ENCODE results near the gene NUBP1.
"Not testable (repeated sequence)": the region's sequence is repeated elsewhere in the genome, so short reads cannot be mapped to it uniquely, and the experiment has no call there.

NUBP1 gene

DNA sequence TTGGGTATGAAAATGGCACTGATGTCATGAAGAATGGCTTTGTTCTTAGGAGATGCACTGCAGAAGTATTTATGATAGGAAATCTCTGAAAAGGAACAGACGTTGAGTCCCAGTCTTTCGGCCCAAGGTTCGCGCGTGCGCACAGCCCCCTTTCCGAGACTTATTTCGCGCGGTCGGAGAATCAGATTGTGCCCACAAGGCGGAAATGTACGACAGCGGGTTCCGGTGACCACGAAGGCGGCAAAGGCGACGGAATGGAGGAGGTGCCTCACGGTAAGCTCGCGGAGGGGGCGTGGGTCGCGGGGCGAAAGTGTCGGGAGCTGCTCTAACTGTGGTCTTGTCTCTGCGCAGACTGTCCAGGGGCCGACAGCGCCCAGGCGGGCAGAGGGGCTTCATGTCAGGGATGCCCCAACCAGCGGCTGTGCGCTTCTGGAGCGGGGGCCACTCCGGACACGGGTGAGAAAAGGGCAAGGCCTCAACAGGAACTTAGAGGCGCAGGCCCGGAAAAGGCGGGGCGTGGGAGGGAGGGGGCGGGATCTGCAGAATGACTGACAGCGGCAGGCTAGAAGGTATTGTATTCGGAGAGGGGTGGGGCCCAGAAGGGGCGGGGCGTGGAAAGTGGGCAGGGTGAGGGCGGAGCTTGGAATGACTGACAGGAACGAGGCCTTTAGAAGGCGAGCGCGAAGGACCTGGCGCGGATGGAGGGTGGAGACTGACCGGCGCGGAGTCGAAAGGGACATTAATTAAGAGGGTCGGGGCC lies at the start of gene NUBP1:
TSS of gene NUBP1 (plus strand) at position 233 of the 760 bp plus-strand sequence. CDS start at position 255, 22 bp downstream.
- peak; percentile 95 for DNase-seq (ENCODE audit: low spot score)

DNA sequence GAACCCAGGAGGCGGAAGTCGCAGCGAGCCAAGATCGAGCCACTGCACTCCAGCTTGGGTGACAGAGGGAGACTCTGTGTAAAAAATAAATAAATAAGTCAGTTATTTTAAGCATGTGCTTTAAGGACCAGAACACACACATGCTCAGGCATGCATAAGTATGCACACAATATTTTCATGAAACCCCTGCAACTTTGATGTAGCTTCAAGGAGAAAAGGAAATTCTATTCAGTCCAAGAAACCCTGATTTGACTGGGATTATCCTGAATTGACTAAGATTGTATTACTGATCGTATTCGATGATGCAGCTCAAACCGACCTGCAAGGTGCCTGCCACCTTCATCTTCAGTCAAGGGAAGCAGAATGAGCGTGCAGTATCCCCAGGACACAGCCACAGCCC lies 49.8 kb upstream of the NUBP1 start:
- no peak for DNase-seq (ENCODE audit: low spot score)

DNA sequence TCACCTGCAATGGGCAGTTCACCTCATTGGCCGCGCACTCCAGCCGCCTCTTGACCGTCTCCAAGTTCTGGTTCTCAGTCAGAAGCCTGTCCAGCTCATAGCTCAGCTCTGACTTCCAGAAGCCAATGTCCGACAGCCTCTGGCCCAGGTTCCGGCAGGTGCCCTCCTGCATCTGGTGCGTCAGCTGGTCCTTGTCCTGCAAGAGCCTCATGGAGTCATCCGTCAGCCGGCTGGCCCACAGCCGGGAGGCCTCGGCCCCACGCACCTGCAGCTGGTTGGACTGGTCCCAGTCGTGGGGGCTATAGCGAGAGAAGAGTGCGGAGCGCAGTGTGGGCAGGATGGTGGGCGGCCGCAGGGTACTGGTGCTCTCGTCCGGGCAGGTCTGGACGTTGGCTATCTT lies 49.3 kb upstream of the NUBP1 start:
- DNase-seq (ENCODE audit: low spot score) = no peak

DNA sequence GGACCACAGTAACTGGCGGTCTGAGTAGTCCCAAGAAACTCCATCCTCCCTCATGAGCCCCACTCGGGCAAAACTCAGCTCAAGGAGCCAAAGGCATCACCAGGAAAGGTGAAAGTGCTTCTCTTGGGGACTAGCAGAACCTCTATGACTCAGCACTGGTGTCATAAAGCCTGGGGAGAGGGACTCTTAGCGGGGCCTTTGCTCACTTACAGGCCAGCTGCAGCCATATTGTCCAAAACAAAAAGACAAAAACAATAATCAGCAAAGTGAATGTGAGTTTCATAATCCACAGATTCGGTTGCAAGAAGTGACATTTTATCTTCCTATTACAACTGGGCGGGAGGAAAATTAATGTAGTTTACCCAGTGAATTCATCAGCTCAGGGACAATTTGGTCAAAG lies 48.8 kb upstream of the NUBP1 start, which contains the start of gene TEKT5:
TSS of gene TEKT5 (minus strand) at position 101 of the 400 bp plus-strand sequence. CDS start at position 44, 57 bp downstream.
- no peak for DNase-seq (ENCODE audit: low spot score)

DNA sequence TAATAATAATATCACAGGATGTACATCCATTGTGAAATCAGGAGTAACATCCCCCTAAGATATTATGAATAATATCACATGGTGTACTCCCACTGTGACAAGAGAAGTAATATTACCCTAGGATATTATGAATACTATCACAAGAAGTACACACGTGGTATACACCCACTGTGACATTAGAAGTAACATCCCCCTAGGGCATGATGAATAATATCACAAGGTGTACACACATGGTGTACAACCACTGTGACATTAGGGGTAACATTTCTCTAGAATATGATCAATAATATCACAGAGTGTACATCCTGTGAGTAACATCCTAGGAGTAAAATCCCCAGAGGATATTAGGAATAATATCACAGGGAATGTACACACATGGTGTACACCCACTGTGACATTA lies 43.9 kb upstream of the NUBP1 start:
- no peak for DNase-seq (ENCODE audit: low spot score)

DNA sequence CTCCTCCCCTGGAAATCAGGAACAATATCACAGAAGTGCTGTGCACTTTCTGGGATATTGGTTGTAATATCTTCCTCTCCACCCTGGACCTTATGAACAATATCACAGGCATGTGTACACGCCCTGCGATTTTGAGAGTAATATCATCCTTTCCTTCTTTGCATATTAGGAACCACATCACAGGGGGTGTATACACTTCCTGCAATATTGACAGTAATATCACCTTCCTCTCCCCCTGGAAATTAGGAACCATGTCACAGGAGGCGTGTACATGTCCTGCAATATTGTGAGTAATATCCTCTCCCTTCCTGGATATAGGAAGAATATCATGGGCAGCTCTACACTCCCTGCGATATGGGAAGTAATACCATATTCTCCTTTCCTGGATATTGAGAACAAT lies 34.7 kb upstream of the NUBP1 start:
- peak; percentile 3 for DNase-seq (ENCODE audit: low spot score)

DNA sequence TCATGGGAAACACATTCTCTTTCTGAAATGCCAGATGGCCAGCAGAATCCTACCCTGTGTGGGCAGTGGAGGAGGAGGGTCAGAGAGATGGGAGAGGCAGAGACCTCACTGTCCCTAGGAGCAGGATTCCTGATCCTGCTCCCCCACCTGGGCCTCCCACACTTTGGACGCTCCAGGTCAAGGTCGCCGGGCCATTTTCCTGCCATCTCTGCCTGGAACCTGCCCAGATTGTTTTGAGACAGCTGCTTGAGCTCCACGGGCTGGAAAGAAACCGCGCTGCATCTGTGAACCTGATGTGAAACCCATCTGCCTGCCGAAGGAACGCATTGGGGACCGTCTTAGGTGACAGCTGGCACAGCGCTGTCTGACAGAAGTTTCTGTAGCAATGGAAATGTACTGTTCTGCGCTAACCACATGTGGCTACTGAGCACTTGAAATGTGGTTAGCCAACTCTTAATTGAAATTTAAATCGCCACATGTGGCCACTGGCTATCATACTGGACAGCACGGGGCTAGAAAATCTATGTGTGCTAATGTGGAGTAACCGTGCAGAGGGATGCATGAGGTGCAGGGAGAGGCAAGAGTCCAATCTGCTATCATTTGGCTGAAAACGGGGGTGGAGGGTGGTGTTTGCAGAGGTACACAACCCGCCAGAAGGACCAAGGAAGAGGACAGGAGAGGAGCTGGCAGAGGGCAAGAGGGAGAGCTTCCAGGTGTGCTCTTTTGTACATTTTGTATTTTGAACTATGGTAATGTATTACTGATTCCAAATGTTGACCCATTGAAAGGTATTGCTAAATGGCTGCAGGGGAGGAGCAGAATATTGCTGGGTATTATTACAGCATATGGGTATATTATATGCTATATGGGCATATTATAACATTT lies 15.4 kb upstream of the NUBP1 start:
- no peak for DNase-seq (ENCODE audit: low spot score)

DNA sequence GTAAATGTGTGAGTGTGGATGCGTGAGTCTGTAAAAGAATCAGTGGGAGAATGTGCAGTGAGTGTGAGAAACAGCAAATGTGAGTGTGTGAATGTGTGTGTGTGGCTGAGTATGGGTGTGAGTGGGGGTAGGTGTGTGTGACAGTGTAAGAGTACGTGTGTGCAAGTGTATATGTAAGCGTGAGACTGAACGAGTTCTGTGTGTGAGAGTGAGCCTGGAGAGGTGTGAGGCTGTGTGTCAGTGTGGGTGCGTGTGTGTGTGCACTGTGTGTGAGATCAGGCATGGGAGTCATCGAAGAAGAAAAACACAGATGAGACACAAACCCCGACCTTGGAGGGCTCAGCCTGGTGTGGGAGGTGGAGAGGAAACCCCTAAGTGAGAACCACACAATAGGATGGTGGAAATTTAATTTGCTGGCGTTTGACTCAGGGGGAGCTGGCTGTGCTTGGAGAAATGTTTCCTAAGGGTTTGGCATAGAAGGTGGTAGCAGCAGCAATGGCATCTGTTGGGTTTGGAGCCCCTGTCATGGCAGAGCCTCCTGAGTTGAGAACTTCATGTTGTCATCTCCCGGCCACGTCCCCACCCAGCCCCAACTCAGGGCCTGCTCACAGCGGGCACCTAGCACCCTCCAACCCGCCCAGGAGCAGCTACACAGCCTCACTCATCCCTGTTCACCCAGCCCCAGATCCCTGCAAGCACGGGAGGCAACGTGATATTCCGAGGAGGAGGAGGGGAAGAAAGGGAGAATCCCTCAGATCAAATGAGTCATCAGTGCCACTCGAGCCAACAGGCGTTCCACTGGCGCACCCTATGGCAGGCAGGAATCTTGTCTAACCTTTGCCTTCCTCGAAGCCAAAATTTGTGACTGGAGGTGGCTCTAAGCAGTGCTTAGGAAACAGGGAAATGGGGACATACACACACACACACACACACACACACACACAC lies 14.3 kb upstream of the NUBP1 start:
- peak; percentile 60 for DNase-seq (ENCODE audit: low spot score)

DNA sequence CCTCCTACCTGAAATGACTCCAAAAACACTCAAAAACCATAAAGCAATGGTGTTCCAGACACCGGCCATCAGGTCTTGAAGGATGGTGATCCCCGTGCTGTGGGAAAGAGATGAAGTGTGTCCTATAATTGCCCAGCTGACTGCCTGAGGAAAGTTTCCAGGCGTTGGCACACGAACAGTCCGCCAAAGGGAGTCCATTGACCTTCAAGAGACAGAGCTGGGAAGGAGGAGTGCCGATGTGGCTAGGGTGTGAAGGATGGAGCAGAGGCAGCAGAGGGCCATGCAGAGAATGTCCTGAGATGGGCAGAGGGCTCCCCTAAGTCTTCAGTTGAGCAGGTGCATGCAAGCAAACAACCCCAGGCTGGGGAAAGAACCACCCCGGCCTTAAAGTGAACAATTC lies 11.9 kb upstream of the NUBP1 start:
- DNase-seq (ENCODE audit: low spot score) = no peak

DNA sequence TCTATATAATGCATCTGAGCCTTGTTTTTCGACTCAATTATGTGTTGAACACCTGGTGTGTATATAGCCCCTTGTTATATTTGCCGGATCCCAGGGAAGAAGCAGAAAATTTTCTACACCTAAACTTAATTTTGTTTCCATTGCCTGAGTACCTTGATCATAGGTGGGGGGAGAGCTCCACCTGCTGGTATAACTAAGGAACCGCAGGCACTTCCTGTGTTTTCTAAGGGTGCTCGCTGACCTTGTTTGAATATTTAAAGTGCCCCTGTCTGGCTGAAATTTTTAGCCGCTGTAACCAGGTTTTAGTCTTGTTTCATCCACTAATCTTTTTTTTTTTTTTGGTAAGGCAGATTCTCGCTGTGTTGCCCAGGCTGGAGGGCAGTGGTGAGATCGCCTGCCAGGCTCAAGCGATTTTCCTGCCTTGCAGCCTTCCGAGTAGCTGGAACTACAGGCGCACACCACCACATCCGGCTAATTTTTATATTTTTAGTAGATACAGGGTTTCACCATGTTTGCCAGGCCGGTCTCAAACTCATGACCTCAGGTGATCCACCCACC lies 6.5 kb upstream of the NUBP1 start:
- DNase-seq (ENCODE audit: low spot score) = peak; percentile 71

DNA sequence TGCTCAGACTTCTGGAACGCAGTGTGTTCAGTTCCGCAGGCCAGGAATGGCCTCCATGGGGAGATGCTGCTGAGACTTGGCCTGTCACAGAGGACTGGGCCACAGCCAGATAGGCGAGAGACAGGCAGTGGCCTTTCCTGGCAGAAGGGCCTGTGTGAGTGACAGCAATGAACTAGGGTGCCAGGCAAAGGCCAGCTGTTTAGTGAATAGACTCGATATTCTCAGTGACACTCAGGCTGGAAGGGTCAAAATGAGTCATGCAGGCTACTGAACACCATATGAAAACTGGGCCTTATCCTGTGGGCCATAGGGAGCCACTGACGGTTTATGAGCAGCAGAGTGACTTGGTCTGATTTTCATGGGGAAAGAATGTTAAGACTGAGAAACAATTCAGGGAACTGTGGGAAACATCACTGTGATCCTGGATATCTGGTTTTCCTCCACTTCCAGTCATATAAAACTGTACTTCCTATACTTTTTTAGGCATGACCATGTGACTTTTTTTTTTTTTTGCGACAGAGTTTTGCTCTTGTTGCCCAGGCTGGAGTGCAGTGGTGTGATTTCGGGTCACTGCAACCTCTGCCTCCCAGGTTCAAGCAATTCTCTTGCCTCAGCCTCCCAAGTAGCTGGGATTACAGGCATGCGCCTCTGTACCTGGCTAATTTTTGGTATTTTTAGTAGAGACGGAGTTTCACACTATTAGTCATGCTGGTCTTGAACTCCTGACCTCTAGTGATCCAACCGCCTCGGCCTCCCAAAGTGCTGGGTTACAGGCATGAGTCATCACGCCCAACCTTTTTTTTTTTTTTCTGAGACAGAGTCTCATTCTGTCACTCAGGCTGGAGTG lies 5.2 kb upstream of the NUBP1 start:
- peak; percentile 54 for DNase-seq (ENCODE audit: low spot score)

DNA sequence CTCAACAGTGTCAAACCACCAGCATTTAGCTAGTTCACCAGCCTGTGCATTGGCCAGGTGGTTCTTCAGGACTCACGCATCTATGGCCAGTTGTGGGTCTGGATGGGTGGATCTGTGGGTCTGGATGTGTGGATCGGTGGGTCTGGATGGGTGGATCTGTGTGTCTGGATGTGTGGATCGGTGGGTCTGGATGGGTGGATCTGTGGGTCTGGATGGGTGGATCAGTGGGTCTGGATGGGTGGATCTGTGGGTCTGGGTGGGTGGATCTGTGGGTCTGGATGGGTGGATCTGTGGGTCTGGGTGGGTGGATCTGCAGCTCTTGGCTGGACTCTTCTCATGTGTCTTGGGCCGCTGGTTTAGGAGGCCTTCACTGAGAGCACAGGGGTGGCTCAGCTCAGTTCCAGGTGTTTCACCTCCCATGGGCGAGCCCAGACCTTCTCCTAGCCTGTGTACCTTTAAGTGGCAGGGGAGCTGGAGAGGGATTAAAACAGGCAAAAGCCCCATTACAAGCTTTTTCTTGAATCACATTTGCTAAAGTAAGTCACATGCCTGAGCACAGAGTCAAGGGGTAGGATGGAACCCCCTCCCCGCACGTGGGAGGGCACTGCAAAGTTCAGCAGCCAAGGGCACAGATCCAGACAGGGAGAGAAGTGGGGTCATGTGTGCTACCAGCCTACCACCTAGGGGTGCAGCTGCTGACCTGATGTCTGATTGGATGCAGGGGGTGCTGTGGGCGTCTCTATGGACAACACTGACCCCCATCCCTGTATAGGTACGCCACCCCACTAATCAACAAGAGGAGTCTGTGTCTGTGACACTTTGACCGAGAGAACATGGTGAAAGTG lies 3.4 kb upstream of the NUBP1 start:
- no peak for DNase-seq (ENCODE audit: low spot score)

DNA sequence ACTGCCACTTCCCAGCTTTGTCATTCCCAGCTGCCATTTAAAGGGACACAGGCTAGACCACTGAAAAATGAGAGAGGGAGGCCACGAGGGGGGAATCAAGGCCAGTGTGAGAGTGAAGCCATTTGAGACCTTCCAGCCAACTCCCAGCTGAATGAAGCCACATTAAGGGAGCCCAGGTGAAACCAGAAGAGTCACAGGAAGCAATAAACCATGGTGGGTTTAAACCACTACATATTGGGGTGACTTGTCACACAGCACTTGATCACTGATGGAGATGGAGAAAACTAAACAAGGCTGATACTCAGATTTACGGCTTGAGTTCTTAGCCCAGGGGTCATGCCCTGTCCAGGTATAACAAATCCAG lies 2.8 kb upstream of the NUBP1 start:
- no peak for DNase-seq (ENCODE audit: low spot score)

DNA sequence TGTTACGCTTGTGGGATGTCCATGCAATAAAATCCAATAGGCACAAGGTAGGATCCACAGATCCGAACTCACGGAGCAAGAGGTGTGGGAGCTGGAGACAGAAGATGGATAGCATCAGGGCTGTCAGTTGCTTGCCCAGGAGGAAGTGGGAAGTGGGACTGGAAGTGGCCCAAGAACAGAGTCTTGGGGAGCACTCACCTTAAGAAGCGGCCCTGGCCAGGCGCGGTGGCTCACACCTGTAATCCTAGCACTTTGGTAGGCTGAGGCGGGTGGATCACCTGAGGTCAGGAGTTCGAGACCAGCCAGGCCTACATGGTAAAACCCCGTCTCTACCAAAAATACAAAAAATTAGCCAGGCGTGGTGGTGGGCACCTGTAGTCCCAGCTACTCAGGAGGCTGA lies 2.4 kb upstream of the NUBP1 start:
- not testable (repeated sequence) for DNase-seq (ENCODE audit: low spot score)

DNA sequence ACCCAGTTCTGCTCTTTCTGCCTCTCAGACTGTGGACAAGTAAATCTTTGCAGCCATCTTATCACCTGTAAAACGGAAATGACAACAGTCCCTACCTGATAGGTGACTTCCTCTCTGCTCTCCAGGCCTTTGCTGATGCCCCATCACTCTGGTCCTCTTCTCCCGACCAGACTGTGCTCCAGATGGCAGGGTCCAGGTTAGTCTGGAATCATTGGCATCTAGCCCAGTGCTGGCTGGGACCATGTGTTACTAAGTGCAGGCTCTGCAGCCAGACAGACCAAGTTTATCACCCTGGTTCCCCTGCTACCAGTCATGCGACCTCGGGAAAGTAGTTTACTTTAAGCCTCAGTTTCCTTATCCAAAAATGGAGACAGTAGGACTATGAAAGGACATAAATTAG lies 1.8 kb upstream of the NUBP1 start:
- DNase-seq (ENCODE audit: low spot score) = no peak

DNA sequence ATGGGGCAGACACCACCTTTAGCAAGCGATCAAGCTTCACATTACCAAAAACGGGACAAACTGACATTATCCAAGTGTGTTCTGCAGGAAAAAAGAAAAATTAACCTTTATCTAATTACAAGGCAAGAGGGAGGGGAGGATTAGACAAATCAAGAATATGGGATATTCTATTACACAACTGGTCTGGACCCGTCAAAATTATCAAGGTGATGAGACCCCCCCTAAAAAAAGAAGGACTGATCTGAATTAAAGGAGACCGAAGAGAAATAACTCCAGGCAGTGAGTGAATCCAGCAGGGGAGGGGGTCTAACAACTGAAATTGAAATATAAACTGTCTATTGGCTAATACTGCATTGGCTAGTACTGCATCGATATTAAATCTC lies 424 bp upstream of the NUBP1 start:
- DNase-seq (ENCODE audit: low spot score) = no peak

DNA sequence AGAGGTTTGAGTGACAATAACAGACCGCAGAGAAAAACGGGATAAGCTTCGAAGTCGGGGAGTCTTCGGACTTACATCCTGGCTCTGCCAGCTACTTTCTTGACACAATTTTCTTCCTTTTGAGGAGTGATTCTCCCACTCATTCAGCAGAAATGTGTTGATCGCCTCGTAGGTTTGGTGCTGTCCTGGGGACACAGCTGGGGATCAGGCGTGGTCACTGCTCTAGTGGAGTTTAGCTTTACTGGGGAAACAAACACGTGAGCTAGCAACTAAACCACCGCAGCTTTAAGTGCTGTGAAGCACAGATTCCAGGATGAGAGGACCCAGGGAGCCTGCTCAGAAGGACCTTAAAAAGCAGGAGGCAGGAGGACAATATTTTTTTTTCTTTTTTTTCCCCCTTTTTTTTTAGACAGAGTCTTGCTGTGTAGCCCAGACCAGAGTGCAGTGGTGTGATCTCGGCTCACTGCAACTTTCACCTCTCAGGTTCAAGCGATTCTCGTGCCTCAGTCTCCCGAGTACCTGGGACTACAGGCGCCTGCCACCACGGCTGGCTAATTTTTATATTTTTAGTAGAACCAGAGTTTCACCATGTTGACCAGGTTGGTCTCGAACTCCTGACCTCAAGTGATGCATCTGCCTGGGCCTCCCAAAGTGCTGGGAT lies 858 bp downstream of the NUBP1 start:
- DNase-seq (ENCODE audit: low spot score) = no peak

DNA sequence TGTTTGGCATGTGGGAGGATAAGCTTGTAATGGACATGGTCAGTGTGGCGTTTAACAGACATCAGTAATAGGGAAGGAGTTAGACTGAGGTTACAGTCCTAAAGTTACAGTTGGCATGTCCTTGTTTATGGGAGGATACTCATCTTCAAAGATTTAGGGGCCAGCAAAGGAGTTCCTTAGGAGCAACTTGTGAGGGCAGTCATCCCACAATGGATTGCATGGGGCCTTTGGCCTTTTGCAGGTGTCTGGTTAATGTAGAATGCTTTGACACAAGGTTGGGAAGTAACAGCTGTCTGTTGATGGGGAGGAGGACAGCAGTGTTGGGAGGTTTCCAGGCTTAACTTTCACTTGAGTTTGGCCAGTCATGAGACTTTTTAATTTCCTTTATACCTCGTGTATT lies 2.2 kb downstream of the NUBP1 start:
- no peak for DNase-seq (ENCODE audit: low spot score)

DNA sequence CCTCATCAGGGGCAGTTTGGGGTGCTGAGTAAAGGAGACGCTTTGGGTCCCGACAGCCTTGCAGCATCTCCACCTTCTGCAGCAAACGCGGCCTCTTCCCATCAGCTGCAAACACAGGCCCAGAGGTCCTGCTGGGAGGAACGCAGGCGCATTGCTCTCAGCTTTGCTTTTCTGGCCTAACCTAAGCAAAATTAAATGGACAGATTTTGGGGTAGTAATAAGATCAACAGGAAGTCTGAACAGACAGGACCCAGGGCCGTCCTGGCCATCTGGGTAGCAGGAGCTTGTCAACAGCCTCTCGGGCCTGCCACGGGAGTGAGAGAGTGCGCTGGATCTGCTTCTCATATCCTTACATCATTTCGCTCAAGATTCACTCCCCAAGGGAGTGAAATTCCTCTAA lies 7.2 kb downstream of the NUBP1 start:
- no peak for DNase-seq (ENCODE audit: low spot score)

All from LoVo (cell line).